Activated T-helper 9 cell treated with anti-CD3 and anti-CD28 coated beads, Interleukin-2, amount 50 U/mL, for 16 hours (primary cell): ENCODE measurements around the gene TSC1.

ENCODE experiments used
- DNase-seq: peaks from one replicate; pipeline ENCODE4 v3.0.0-alpha.2; 2020; ENCODE audit warnings: low read depth

TSC1 gene

GRCh38 chr9:132887181-132888120 lies 57.0 kb downstream of the TSC1 start:
- DNase-seq, result no peak

GRCh38 chr9:132886334-132886725 lies 58.1 kb downstream of the TSC1 start:
- DNase-seq, result no peak

GRCh38 chr9:132885720-132886333 lies 58.6 kb downstream of the TSC1 start:
- no peak for DNase-seq

- DNase-seq, result no peak
These were observed 60.8 kb downstream of the TSC1 start for GRCh38 chr9:132883349-132884294.

- no peak for DNase-seq
These were observed 61.8 kb downstream of the TSC1 start for GRCh38 chr9:132882616-132883015.

- DNase-seq, result no peak
These were observed 62.6 kb downstream of the TSC1 start for GRCh38 chr9:132881826-132882225.

GRCh38 chr9:132880324-132880661 lies 64.1 kb downstream of the TSC1 start:
- no peak for DNase-seq

GRCh38 chr9:132879457-132880323 lies 64.7 kb downstream of the TSC1 start:
- DNase-seq, result no peak

- peak; percentile 5 for DNase-seq
These were observed 65.5 kb downstream of the TSC1 start, which contains the start of gene SPACA9 for GRCh38 chr9:132878695-132879456. SPACA9 (plus strand) TSS chr9:132878898; CDS start chr9:132883948, 5,050 bp downstream.

GRCh38 chr9:132877824-132878694 lies 66.4 kb downstream of the TSC1 start, which contains the start of gene AK8:
AK8 (minus strand) TSS chr9:132878284; CDS start chr9:132878255, 29 bp downstream.
- peak; percentile 70 for DNase-seq

- DNase-seq, result no peak
These were observed 67.0 kb downstream of the TSC1 start for GRCh38 chr9:132877458-132877823.

- DNase-seq, result no peak
These were observed 67.6 kb downstream of the TSC1 start for GRCh38 chr9:132876849-132877248.

- DNase-seq, result no peak
These were observed 69.3 kb downstream of the TSC1 start for GRCh38 chr9:132875159-132875558.

- DNase-seq, result no peak
These were observed 71.0 kb downstream of the TSC1 start for GRCh38 chr9:132873403-132873802.

GRCh38 chr9:132869266-132869665 lies 75.2 kb downstream of the TSC1 start:
- no peak for DNase-seq

- no peak for DNase-seq
These were observed 77.5 kb downstream of the TSC1 start for GRCh38 chr9:132866898-132867297.

- no peak for DNase-seq
These were observed 79.7 kb downstream of the TSC1 start for GRCh38 chr9:132864691-132865090.

- DNase-seq, result no peak
These were observed 80.1 kb downstream of the TSC1 start for GRCh38 chr9:132864277-132864676.

GRCh38 chr9:132863096-132863495 lies 81.3 kb downstream of the TSC1 start:
- no peak for DNase-seq
